Measurements from ENCODE around the gene POC1A.
A peak's percentile ranks its signal among the peaks of the same experiment; 100 is the strongest.

POC1A gene

DNA sequence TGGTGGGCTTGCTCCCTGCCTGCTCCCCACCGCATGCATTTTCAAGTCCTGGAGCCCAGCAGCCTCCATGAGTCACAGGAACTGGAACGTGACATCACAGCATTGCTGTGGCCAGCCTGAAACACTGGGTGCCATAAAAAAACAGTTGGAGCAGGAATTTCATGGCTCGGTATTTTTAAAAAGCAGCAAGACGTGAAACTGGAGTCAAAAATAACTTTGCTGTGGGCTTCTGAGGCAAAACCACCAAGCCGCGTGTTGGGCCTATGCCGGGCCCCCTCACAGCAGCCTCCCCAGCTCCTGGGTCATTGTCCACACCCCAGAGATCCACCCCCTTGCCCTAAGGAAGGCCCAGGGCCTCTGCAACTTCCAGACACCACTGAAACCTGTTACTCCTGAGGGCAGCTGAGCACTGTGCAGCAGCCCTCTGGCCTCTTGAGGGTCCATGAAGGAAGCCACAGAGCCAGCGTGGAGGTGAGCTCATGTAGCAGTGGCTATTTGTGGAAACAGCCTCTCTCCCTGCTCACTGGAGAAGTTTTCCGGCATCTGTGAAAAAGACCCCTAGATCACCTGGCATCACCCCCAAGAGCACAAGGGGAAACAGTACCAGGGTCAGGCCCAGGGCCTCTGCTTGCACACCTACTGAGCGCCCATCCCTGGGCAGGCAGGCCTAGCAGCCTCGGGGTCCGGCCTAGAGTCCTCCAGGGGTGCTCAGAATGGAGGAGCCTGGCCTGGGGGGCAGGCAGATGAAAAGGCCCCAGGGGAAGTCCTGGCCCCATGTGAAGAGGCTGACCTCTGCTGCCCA, 63.9 kb downstream of the POC1A start:
- DNase-seq (ENCODE audit: low spot score): no peak
- TF ChIP-seq, protein P1, sequence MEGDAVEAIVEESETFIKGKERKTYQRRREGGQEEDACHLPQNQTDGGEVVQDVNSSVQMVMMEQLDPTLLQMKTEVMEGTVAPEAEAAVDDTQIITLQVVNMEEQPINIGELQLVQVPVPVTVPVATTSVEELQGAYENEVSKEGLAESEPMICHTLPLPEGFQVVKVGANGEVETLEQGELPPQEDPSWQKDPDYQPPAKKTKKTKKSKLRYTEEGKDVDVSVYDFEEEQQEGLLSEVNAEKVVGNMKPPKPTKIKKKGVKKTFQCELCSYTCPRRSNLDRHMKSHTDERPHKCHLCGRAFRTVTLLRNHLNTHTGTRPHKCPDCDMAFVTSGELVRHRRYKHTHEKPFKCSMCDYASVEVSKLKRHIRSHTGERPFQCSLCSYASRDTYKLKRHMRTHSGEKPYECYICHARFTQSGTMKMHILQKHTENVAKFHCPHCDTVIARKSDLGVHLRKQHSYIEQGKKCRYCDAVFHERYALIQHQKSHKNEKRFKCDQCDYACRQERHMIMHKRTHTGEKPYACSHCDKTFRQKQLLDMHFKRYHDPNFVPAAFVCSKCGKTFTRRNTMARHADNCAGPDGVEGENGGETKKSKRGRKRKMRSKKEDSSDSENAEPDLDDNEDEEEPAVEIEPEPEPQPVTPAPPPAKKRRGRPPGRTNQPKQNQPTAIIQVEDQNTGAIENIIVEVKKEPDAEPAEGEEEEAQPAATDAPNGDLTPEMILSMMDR (IDR thresholded peaks at IDR 0.05; ENCODE audit: extremely low read depth, insufficient read depth, missing control alignments): no peak
- in situ Hi-C loops (cut with MboI; ENCODE audit: low pct_unique_long_range_greater_than_20kb, low sequenced_read_pairs, unreplicated experiment): no loop called here

DNA sequence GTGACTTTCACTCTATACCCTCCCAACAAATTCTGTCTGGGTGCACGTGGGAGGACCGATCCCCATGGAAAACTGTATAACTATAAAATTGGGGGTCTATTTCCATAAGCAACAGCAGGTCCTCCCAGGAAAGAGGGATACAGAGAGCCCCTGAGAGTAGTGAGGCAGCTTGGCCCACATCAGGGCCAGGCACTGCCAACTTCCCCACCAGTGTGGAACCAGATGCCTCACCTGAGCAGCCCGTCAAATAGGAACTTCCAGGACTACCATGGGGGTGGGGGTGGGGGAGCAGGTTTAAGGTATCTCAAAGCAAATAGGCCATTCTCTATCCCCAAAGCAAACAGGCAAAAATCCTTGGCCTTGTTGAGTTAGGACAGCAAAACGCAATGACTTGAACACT, 64.5 kb downstream of the POC1A start:
- no peak for DNase-seq (ENCODE audit: low spot score)
- in situ Hi-C loops (cut with MboI; ENCODE audit: low pct_unique_long_range_greater_than_20kb, low sequenced_read_pairs, unreplicated experiment): no loop called here
- TF ChIP-seq, protein P1 (IDR thresholded peaks at IDR 0.05; ENCODE audit: extremely low read depth, insufficient read depth, missing control alignments): no peak

DNA sequence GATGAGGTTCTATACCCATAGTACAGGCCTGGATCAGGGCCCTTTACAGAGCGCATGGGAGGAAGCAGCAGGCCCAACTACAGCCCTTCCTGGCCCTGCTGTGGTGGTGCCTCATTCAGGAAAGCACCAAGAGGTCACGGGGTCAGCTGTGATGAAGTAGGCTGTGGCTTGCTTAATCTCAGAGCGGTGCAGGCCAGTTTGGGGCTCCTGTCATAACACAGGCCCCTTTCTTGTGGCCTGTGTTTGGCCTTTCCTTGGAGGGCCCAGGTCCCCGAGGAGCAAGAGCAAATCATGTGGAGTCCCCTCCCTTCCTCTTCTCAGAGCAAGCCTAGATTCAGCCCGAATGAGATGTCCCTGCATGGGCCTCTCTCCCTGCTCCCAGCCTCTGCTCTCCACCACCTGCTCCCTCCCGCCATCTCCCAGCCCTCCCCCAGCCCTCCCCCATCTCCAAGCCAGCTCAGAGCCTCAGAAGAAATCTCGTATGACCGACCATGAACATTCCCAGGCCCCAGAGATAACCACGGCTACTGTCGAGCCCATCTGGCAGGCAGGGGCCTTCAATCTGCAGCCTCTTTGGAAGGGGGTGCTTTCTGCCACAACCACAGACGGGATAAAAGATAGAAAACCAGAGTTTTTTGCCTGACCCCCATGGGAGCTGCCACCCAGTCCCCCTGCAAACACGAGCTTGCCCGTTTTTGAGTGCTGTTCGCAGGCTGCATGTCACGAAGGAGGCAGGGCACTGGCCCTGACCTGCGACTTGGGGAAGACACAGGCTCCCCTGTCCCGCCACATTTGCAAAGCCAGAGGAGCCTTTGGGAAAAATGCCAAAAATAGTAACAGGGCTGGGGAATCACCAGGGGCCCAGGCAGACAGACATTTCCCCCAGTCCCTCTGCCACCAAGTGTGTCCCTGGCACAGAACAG, 65.5 kb downstream of the POC1A start:
- in situ Hi-C loops (cut with MboI; ENCODE audit: low pct_unique_long_range_greater_than_20kb, low sequenced_read_pairs, unreplicated experiment): no loop called here
- peak; percentile 45 for DNase-seq (ENCODE audit: low spot score)
- TF ChIP-seq, protein P1 (IDR thresholded peaks at IDR 0.05; ENCODE audit: extremely low read depth, insufficient read depth, missing control alignments): no peak

DNA sequence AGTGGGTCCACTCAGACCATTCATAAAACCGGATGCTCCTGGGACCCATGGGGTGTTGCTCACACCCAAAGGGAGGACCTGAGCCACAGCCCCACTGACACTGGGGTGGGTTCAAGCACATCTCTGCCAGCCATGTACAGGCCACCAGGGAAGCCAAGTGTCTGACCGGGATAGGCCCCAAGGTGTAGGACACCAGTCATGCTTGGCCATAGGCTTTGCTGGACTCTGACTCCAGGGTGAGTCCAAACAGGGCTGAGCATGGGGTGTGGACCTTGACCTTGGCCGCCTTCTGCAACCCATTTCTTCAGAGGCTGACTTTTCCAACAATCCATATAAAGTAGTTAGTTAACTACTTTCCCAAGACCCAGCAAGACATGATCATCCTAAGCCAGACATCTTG, 66.5 kb downstream of the POC1A start:
- in situ Hi-C loops (cut with MboI; ENCODE audit: low pct_unique_long_range_greater_than_20kb, low sequenced_read_pairs, unreplicated experiment): no loop called here
- TF ChIP-seq, protein P1 (IDR thresholded peaks at IDR 0.05; ENCODE audit: extremely low read depth, insufficient read depth, missing control alignments): no peak
- DNase-seq (ENCODE audit: low spot score): no peak

DNA sequence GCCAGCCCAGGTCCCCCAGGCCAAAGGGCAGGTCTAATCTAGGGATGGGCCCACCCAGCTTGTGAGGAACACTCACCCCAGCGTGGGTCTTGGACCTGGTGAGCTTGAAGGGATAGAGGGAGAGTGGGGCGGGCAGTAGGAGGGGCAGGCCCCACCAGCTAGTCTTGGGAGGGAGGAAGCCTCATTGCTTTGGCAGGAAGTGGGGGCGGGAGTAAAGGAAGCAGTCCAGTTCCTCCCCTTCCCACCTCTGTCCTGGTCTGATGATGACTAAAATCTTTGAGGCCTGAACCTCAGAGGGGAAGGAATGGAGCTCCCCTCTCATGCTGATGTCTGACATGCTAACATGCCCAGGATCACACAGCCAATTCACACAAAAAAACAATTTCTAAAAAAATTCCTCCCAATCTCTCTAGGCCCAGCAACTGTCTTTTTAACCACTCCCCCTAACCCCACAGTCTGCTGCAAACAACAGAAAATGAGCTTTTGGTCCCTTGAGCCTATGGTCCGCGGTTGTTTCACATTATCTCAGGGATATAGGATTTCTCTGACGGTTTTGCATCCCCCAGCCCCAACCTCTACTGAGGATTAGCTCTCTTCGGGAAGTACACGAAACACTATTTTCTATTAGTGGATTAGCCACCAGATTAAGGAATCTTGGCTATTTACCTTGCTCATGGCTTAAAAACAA, 67.1 kb downstream of the POC1A start:
- DNase-seq (ENCODE audit: low spot score): no peak
- TF ChIP-seq, protein P1 (IDR thresholded peaks at IDR 0.05; ENCODE audit: extremely low read depth, insufficient read depth, missing control alignments): no peak
- in situ Hi-C loops (cut with MboI; ENCODE audit: low pct_unique_long_range_greater_than_20kb, low sequenced_read_pairs, unreplicated experiment): no loop called here

DNA sequence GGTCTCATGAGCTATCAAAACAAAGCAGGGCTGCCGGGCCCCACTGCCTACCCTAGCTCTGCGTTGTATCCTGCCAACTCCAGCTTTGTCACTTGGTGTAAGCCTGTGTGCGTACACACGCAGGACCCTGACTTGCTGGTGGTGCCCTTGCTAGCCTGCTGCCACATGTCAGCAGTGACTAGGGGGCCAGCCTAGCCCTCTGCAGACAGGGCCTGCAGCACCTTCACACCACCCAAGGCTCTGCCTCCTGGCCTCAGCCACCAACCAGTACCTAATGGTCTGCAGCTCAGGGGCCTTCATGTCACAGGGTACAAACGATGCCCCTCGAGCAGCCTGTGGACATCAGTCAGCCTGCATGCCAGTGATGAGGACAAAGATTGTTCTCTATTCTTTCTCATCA, 67.8 kb downstream of the POC1A start:
- DNase-seq (ENCODE audit: low spot score): no peak
- TF ChIP-seq, protein P1 (IDR thresholded peaks at IDR 0.05; ENCODE audit: extremely low read depth, insufficient read depth, missing control alignments): no peak
- in situ Hi-C loops (cut with MboI; ENCODE audit: low pct_unique_long_range_greater_than_20kb, low sequenced_read_pairs, unreplicated experiment): no loop called here
